ENCODE results near the gene TUBB.

TUBB gene

GRCh38 chr6:30719791-30720737 lies at the start of gene TUBB:
Gene TUBB, plus strand, starts transcription at chr6:30720352. Its CDS starts 155 bp downstream, at chr6:30720507.
- Histone ChIP-seq H3K4me1 (ENCODE audit: control insufficient read depth, insufficient read depth, low read length) (peaks cover 15% of the 10 kb centered on the region), H3K36me3 (ENCODE audit: control insufficient read depth, insufficient read depth, low read length) (peaks cover 40% of the 10 kb centered on the region), H3K4me3 (ENCODE audit: low read depth, low read length) (peak within 1 kb of the TSS; percentile 99), H3K27ac (ENCODE audit: low read depth, low read length) (peak within 1 kb of the TSS; percentile 99), H3K9ac (ENCODE audit: low read length) (peak within 1 kb of the TSS; percentile 99), H3K27me3 (ENCODE audit: control insufficient read depth, insufficient read depth, low read length) (no peaks in the 10 kb centered on the region), H3K9me3 (ENCODE audit: control insufficient read depth, insufficient read depth, low read depth, low read length) (no peaks in the 10 kb centered on the region)

GRCh38 chr6:30670760-30671527 lies 49.2 kb upstream of the TUBB start:
- H3K27ac ChIP-seq (ENCODE audit: low read depth, low read length): no peak overlapping the region
- H3K36me3 ChIP-seq (ENCODE audit: control insufficient read depth, insufficient read depth, low read length): peaks cover 32% of the 10 kb centered on the region
- no peaks in the 10 kb centered on the region for H3K9me3 ChIP-seq (ENCODE audit: control insufficient read depth, insufficient read depth, low read depth, low read length)
- no peak overlapping the region; the same call in 1 of the 2 replicates for H3K4me3 ChIP-seq (ENCODE audit: low read depth, low read length)
- H3K9ac ChIP-seq (ENCODE audit: low read length): no peak overlapping the region
- H3K27me3 ChIP-seq (ENCODE audit: control insufficient read depth, insufficient read depth, low read length): no peaks in the 10 kb centered on the region
- no peaks in the 10 kb centered on the region for H3K4me1 ChIP-seq (ENCODE audit: control insufficient read depth, insufficient read depth, low read length)

GRCh38 chr6:30672445-30673253 lies 47.5 kb upstream of the TUBB start, which contains the start of gene DHX16:
Gene DHX16, minus strand, starts transcription at chr6:30673006. Its CDS starts 165 bp downstream, at chr6:30672841.
- Histone ChIP-seq H3K9ac (ENCODE audit: low read length) (peak within 1 kb of the TSS; percentile 89), H3K27ac (ENCODE audit: low read depth, low read length) (peak within 1 kb of the TSS; percentile 39; the same call in 1 of the 2 replicates), H3K9me3 (ENCODE audit: control insufficient read depth, insufficient read depth, low read depth, low read length) (no peaks in the 10 kb centered on the region), H3K27me3 (ENCODE audit: control insufficient read depth, insufficient read depth, low read length) (no peaks in the 10 kb centered on the region), H3K4me1 (ENCODE audit: control insufficient read depth, insufficient read depth, low read length) (no peaks in the 10 kb centered on the region), H3K36me3 (ENCODE audit: control insufficient read depth, insufficient read depth, low read length) (peaks cover 39% of the 10 kb centered on the region), H3K4me3 (ENCODE audit: low read depth, low read length) (peak within 1 kb of the TSS; percentile 94)

GRCh38 chr6:30676660-30677285 lies 43.4 kb upstream of the TUBB start:
- peaks cover 24% of the 10 kb centered on the region for H3K36me3 ChIP-seq (ENCODE audit: control insufficient read depth, insufficient read depth, low read length)
- no peaks in the 10 kb centered on the region for H3K27me3 ChIP-seq (ENCODE audit: control insufficient read depth, insufficient read depth, low read length)
- H3K9ac ChIP-seq (ENCODE audit: low read length): no peak overlapping the region
- H3K9me3 ChIP-seq (ENCODE audit: control insufficient read depth, insufficient read depth, low read depth, low read length): no peaks in the 10 kb centered on the region
- H3K27ac ChIP-seq (ENCODE audit: low read depth, low read length): no peak overlapping the region
- H3K4me3 ChIP-seq (ENCODE audit: low read depth, low read length): no peak overlapping the region
- peaks cover 13% of the 10 kb centered on the region for H3K4me1 ChIP-seq (ENCODE audit: control insufficient read depth, insufficient read depth, low read length)

GRCh38 chr6:30678964-30679726 lies 41.0 kb upstream of the TUBB start:
- H3K9me3 ChIP-seq (ENCODE audit: control insufficient read depth, insufficient read depth, low read depth, low read length): no peaks in the 10 kb centered on the region
- peaks cover 24% of the 10 kb centered on the region for H3K36me3 ChIP-seq (ENCODE audit: control insufficient read depth, insufficient read depth, low read length)
- no peaks in the 10 kb centered on the region for H3K27me3 ChIP-seq (ENCODE audit: control insufficient read depth, insufficient read depth, low read length)
- H3K27ac ChIP-seq (ENCODE audit: low read depth, low read length): no peak overlapping the region
- H3K4me3 ChIP-seq (ENCODE audit: low read depth, low read length): peak overlapping the region; percentile 47
- H3K9ac ChIP-seq (ENCODE audit: low read length): no peak overlapping the region
- H3K4me1 ChIP-seq (ENCODE audit: control insufficient read depth, insufficient read depth, low read length): peaks cover 32% of the 10 kb centered on the region

GRCh38 chr6:30679765-30680535 lies 40.2 kb upstream of the TUBB start:
- H3K9me3 ChIP-seq (ENCODE audit: control insufficient read depth, insufficient read depth, low read depth, low read length): no peaks in the 10 kb centered on the region
- H3K36me3 ChIP-seq (ENCODE audit: control insufficient read depth, insufficient read depth, low read length): peaks cover 24% of the 10 kb centered on the region
- peaks cover 37% of the 10 kb centered on the region for H3K4me1 ChIP-seq (ENCODE audit: control insufficient read depth, insufficient read depth, low read length)
- H3K4me3 ChIP-seq (ENCODE audit: low read depth, low read length): peak overlapping the region; percentile 26; the same call in 1 of the 2 replicates
- no peaks in the 10 kb centered on the region for H3K27me3 ChIP-seq (ENCODE audit: control insufficient read depth, insufficient read depth, low read length)
- H3K9ac ChIP-seq (ENCODE audit: low read length): no peak overlapping the region
- no peak overlapping the region for H3K27ac ChIP-seq (ENCODE audit: low read depth, low read length)

GRCh38 chr6:30681766-30682142 lies 38.4 kb upstream of the TUBB start:
- Histone ChIP-seq H3K9me3 (ENCODE audit: control insufficient read depth, insufficient read depth, low read depth, low read length) (no peaks in the 10 kb centered on the region), H3K4me3 (ENCODE audit: low read depth, low read length) (no peak overlapping the region), H3K9ac (ENCODE audit: low read length) (no peak overlapping the region), H3K36me3 (ENCODE audit: control insufficient read depth, insufficient read depth, low read length) (peaks cover 15% of the 10 kb centered on the region), H3K4me1 (ENCODE audit: control insufficient read depth, insufficient read depth, low read length) (peaks cover 48% of the 10 kb centered on the region), H3K27me3 (ENCODE audit: control insufficient read depth, insufficient read depth, low read length) (no peaks in the 10 kb centered on the region), H3K27ac (ENCODE audit: low read depth, low read length) (peak overlapping the region; percentile 35; the same call in 1 of the 2 replicates)

- peaks cover 8% of the 10 kb centered on the region for H3K36me3 ChIP-seq (ENCODE audit: control insufficient read depth, insufficient read depth, low read length)
- peak overlapping the region; percentile 61 for H3K4me3 ChIP-seq (ENCODE audit: low read depth, low read length)
- H3K27ac ChIP-seq (ENCODE audit: low read depth, low read length): peak overlapping the region; percentile 35; the same call in 1 of the 2 replicates
- H3K9ac ChIP-seq (ENCODE audit: low read length): peak overlapping the region; percentile 72
- no peaks in the 10 kb centered on the region for H3K27me3 ChIP-seq (ENCODE audit: control insufficient read depth, insufficient read depth, low read length)
- H3K9me3 ChIP-seq (ENCODE audit: control insufficient read depth, insufficient read depth, low read depth, low read length): no peaks in the 10 kb centered on the region
- peaks cover 48% of the 10 kb centered on the region for H3K4me1 ChIP-seq (ENCODE audit: control insufficient read depth, insufficient read depth, low read length)
Observed at GRCh38 chr6:30682143-30683117, 37.7 kb upstream of the TUBB start.

All from HUES6 (cell line).